HG03159 (cell line): ENCODE results near the gene PARVA.

Experiments
- ATAC-seq: cut with Tn5 transposase; IDR thresholded peaks from one replicate; pipeline ENCODE4 v1.9.1; 2021; ENCODE audit warnings: mild to moderate bottlenecking, moderate library complexity; ENCODE audit not compliant: unreplicated experiment

PARVA gene

GRCh38 chr11:12402691-12403120 is 25.3 kb downstream of the PARVA start:
- ATAC-seq: no peak

- ATAC-seq: no peak
These were observed 26.0 kb downstream of the PARVA start for GRCh38 chr11:12403122-12403996.

- ATAC-seq: no peak
These were observed 26.6 kb downstream of the PARVA start for GRCh38 chr11:12403997-12404350.

- ATAC-seq: no peak
These were observed 27.1 kb downstream of the PARVA start for GRCh38 chr11:12404436-12404835.

- ATAC-seq: no peak
These were observed 30.9 kb downstream of the PARVA start for GRCh38 chr11:12408156-12408770.

- ATAC-seq: no peak
These were observed 32.2 kb downstream of the PARVA start for GRCh38 chr11:12409621-12410005.

- ATAC-seq: no peak
These were observed 32.8 kb downstream of the PARVA start for GRCh38 chr11:12410006-12410728.

- ATAC-seq: no peak
These were observed 34.0 kb downstream of the PARVA start for GRCh38 chr11:12411393-12411792.

- peak; percentile 83 for ATAC-seq
These were observed 34.7 kb downstream of the PARVA start for GRCh38 chr11:12411806-12412727.

- ATAC-seq: no peak
These were observed 36.0 kb downstream of the PARVA start for GRCh38 chr11:12413141-12414052.

GRCh38 chr11:12414611-12415010 is 37.2 kb downstream of the PARVA start:
- no peak for ATAC-seq

GRCh38 chr11:12415342-12415966 is 38.1 kb downstream of the PARVA start:
- ATAC-seq: no peak

- ATAC-seq: no peak
These were observed 39.2 kb downstream of the PARVA start for GRCh38 chr11:12416552-12416951.

GRCh38 chr11:12417691-12418611 is 40.6 kb downstream of the PARVA start:
- no peak for ATAC-seq

- ATAC-seq: no peak
These were observed 42.7 kb downstream of the PARVA start for GRCh38 chr11:12420040-12420439.

- no peak for ATAC-seq
These were observed 43.3 kb downstream of the PARVA start for GRCh38 chr11:12420706-12421105.

- no peak for ATAC-seq
These were observed 44.0 kb downstream of the PARVA start for GRCh38 chr11:12421386-12421785.

GRCh38 chr11:12426176-12426575 is 48.8 kb downstream of the PARVA start:
- no peak for ATAC-seq
